Activated T-cell treated with anti-CD3 and anti-CD28 coated beads, Interleukin-2, amount 50 U/mL, for 4 hours (primary cell): ENCODE data around the gene CEP170. TPM values are rescaled to one million over a fixed set of nuclear protein-coding genes. Genes with fewer than 3 reads are reported as not detected.
"Not testable (repeated sequence)": the region's sequence is repeated elsewhere in the genome, so short reads cannot be mapped to it uniquely, and the experiment has no call there.

Experiments used
- ATAC-seq, 2 donors: fragments of 200-7000 bp; cut with Tn5 transposase; one replicate each; pipeline ENCODE4 v1.10.0; 2021
- DNase-seq: peaks from one replicate; pipeline ENCODE4 v3.0.0-alpha.2; 2020
- H3K27me3 Mint-ChIP-seq: one replicate; pipeline ENCODE4 v1.8.0; 2021; ENCODE audit warnings: low read depth, mixed read lengths
- H3K36me3 Mint-ChIP-seq: one replicate; pipeline ENCODE4 v1.8.0; 2022; ENCODE audit warnings: mixed read lengths; ENCODE audit not compliant: insufficient read depth
- H3K4me1 Mint-ChIP-seq: one replicate; pipeline ENCODE4 v1.8.0; 2021; ENCODE audit warnings: low read depth, mixed read lengths
- H3K4me3 Mint-ChIP-seq: one replicate; pipeline ENCODE4 v1.8.0; 2021; ENCODE audit warnings: mild to moderate bottlenecking, moderate library complexity, mixed read lengths
- H3K9me3 Mint-ChIP-seq: one replicate; pipeline ENCODE4 v1.8.0; 2021; ENCODE audit warnings: mixed read lengths
- total RNA-seq, 3 donors: library from RNA; stranded (reverse); gene quantifications; one replicate each; pipeline ENCODE4 v1.2.1, GENCODE V29; 2021

CEP170 gene
- total RNA-seq, 3 donors from 2014 or later = 48.7 to 56.9 (median 54.9) TPM

- Mint-ChIP-seq H3K36me3 (peaks cover 38% of the 10 kb centered on the region), H3K4me3 (no peak overlapping the region), H3K4me1 (peaks cover 13% of the 10 kb centered on the region), H3K27me3 (no peaks in the 10 kb centered on the region), H3K9me3 (peaks cover 36% of the 10 kb centered on the region)
- DNase-seq = no peak
- no peak for ATAC-seq
Measured at GRCh38 chr1:243233908-243234307, 21.2 kb downstream of the CEP170 start.

- DNase-seq (no peak), ATAC-seq (no peak)
- H3K36me3 Mint-ChIP-seq = peaks cover 32% of the 10 kb centered on the region
- H3K27me3 Mint-ChIP-seq = no peaks in the 10 kb centered on the region
- H3K4me1 Mint-ChIP-seq = peaks cover 12% of the 10 kb centered on the region
- peaks cover 36% of the 10 kb centered on the region for H3K9me3 Mint-ChIP-seq
- H3K4me3 Mint-ChIP-seq = no peak overlapping the region
Measured at GRCh38 chr1:243230914-243231313, 24.2 kb downstream of the CEP170 start.

DNA sequence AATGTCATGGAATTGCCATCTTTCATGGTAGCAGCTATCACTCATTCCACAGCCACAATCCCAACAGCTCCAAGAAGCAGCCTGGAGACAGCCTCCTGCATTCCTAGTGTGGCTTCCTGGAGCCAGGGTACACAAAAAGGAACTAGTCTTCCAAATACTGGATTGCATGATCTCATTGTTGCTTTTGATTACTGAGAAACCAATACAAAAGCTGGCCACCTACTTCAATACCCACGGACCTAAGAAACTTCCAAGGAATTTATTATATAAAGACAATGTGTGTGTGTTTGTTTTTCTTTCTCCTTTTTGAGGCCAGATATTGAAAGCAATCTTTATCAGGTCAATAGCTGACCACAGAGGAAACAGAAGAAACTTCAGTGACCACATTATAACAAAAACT is 25.6 kb downstream of the CEP170 start:
- no peak for DNase-seq
- Mint-ChIP-seq H3K27me3 (no peaks in the 10 kb centered on the region), H3K36me3 (peaks cover 28% of the 10 kb centered on the region), H3K4me1 (peaks cover 12% of the 10 kb centered on the region), H3K4me3 (no peak overlapping the region), H3K9me3 (peaks cover 30% of the 10 kb centered on the region)
- ATAC-seq = no peak

DNA sequence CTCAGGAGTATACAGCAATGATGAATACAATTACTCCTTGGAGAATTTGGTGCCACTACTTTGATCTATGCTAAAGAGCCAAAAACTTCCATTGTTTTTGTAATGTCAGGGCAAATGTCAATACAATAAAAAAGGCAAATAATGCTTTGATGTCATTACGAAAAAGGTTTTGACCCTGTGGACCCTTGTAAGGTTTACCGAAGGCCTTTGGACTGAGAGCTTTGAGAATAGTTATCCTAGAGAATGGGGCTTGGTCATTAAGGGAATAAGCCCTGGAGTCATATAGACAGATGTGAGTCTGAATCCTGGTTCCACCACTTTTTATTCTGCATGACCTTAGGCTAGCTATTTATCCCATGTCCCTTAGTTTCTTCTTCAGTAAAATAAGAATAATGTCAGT is 27.5 kb downstream of the CEP170 start:
- Mint-ChIP-seq H3K9me3 (peaks cover 25% of the 10 kb centered on the region), H3K4me3 (no peak overlapping the region), H3K4me1 (peaks cover 12% of the 10 kb centered on the region), H3K36me3 (peaks cover 39% of the 10 kb centered on the region), H3K27me3 (no peaks in the 10 kb centered on the region)
- ATAC-seq (no peak), DNase-seq (no peak)

- Mint-ChIP-seq H3K4me1 (no peaks in the 10 kb centered on the region), H3K36me3 (peaks cover 56% of the 10 kb centered on the region)
- ATAC-seq = no peak
Measured at GRCh38 chr1:243218059-243218458, 37.0 kb downstream of the CEP170 start.

GRCh38 chr1:243217349-243217748 is 37.7 kb downstream of the CEP170 start:
- Mint-ChIP-seq H3K9me3 (peaks cover 3% of the 10 kb centered on the region), H3K27me3 (no peaks in the 10 kb centered on the region), H3K4me3 (no peak overlapping the region), H3K4me1 (no peaks in the 10 kb centered on the region), H3K36me3 (peaks cover 53% of the 10 kb centered on the region)
- no peak for ATAC-seq
- DNase-seq = no peak

More at GRCh38 chr1:243218059-243218458, 37.0 kb downstream of the CEP170 start:
- no peak for DNase-seq
- Mint-ChIP-seq H3K9me3 (peaks cover 3% of the 10 kb centered on the region), H3K27me3 (no peaks in the 10 kb centered on the region), H3K4me3 (no peak overlapping the region)

DNA sequence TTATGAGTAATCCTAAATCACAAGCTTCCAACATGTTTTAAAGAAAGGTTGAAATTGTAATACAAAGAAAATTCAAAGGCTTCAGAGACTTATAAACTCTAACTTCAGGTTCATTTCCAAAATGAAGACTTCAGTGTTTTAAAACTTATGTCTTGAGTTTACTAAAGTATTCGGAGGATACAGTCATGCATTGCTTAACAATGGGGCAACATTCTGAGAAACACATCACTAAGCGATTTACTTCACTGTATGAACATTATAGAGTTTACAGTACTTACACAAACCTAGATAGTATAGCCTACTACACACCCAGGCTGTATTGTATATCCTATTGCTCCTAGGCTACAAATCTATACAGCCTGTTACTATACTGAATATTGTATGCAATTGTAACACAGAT is 38.3 kb downstream of the CEP170 start:
- ATAC-seq = no peak
- Mint-ChIP-seq H3K9me3 (peaks cover 3% of the 10 kb centered on the region), H3K4me3 (no peak overlapping the region), H3K27me3 (no peaks in the 10 kb centered on the region), H3K36me3 (peaks cover 51% of the 10 kb centered on the region), H3K4me1 (no peaks in the 10 kb centered on the region)
- no peak for DNase-seq

GRCh38 chr1:243215276-243215875 is 39.7 kb downstream of the CEP170 start:
- H3K27me3 Mint-ChIP-seq, DNase-seq, H3K4me1 Mint-ChIP-seq, H3K4me3 Mint-ChIP-seq, ATAC-seq, H3K9me3 Mint-ChIP-seq: not testable (repeated sequence)
- H3K36me3 Mint-ChIP-seq = peaks cover 42% of the 10 kb centered on the region

DNA sequence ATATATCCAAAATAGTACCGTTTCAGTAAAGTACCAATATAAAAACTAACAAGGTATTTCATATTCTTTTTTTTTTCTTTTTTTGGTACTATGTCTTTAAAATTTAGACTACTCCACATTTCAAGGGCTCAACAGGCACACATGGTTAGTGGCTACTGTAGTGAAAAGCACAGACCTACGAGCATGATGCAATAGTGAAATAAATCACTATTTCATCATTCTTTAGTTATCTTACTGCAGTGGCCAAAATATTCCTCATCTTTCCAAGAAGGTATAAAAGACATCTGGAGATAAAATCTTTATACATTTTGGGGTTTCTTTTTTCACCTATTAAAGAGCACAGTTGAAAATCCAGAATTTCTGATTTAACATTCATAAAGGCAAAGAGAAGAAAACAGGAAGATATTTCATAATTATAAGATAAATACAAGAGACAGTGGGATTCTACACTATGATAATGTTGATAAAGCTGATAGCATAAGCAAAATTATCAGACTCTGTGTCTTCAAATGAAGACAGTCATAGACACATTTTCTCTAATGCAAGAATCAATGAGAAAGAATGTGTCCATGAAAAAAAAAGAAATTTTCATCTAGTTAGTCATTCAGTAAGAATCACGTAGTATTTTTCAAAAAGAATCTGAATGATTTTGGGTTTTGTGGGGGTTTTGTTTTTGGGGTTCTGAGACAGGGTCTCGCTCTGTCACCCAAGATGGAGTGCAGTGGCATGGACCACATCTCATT is 41.9 kb downstream of the CEP170 start:
- DNase-seq (no peak), ATAC-seq (no peak)
- H3K27me3 Mint-ChIP-seq = no peaks in the 10 kb centered on the region

DNA sequence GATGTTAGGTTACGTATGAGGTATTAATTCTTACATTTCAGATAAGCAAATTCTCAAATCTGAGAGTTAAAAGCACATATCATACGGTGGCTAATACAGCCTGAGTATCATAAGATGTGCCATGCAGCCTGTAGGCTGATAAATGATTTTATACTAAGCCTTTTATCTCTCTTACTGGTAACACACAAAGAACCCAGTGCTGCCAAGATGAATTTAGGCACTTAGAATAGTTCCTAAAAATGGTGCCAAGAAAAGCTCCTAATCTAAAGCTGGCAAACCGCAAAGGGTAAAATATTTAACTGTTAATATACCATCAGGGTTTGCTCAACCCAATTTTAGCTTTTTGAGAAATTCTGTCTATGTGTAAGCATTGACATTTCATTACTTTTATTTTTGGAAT is 43.1 kb downstream of the CEP170 start:
- not testable (repeated sequence) for ATAC-seq, H3K4me1 Mint-ChIP-seq, H3K9me3 Mint-ChIP-seq, H3K4me3 Mint-ChIP-seq, H3K27me3 Mint-ChIP-seq, DNase-seq
- peaks cover 19% of the 10 kb centered on the region for H3K36me3 Mint-ChIP-seq

More for the DNA sequence above, 41.9 kb downstream of the CEP170 start:
- no peak overlapping the region for H3K4me3 Mint-ChIP-seq
- no peaks in the 10 kb centered on the region for H3K4me1 Mint-ChIP-seq
- H3K9me3 Mint-ChIP-seq = peaks cover 3% of the 10 kb centered on the region
- H3K36me3 Mint-ChIP-seq = peaks cover 29% of the 10 kb centered on the region

- H3K4me1 Mint-ChIP-seq, H3K4me3 Mint-ChIP-seq, H3K27me3 Mint-ChIP-seq, H3K9me3 Mint-ChIP-seq, DNase-seq, ATAC-seq: not testable (repeated sequence)
- H3K36me3 Mint-ChIP-seq = peaks cover 17% of the 10 kb centered on the region
Measured at GRCh38 chr1:243205026-243205501, 50.0 kb downstream of the CEP170 start.

DNA sequence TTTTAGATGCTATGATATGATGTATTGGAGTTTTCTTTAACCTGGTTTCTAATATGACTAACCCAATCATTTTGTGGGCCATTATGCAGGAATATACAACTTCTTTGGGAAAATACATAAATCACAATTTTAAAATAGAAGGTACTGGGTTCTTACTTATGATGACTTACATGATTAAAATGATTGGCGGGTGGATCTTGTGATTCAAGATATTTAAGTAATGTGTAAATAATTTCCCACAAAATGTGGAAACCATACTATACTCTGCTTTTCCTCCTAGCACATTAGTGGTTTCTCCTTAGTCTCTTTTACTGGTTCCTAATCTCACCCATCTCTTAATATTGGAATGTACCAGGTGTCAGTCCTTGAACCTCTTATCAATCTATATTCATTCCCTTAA is 50.7 kb downstream of the CEP170 start:
- not testable (repeated sequence) for DNase-seq, H3K27me3 Mint-ChIP-seq, H3K4me3 Mint-ChIP-seq, H3K4me1 Mint-ChIP-seq, ATAC-seq, H3K9me3 Mint-ChIP-seq
- H3K36me3 Mint-ChIP-seq = peaks cover 17% of the 10 kb centered on the region

GRCh38 chr1:243203196-243203595 is 51.9 kb downstream of the CEP170 start:
- H3K4me3 Mint-ChIP-seq, H3K27me3 Mint-ChIP-seq, DNase-seq, ATAC-seq, H3K9me3 Mint-ChIP-seq, H3K4me1 Mint-ChIP-seq: not testable (repeated sequence)
- peaks cover 19% of the 10 kb centered on the region for H3K36me3 Mint-ChIP-seq

- not testable (repeated sequence) for H3K27me3 Mint-ChIP-seq, DNase-seq, H3K4me3 Mint-ChIP-seq, ATAC-seq, H3K4me1 Mint-ChIP-seq, H3K9me3 Mint-ChIP-seq
- H3K36me3 Mint-ChIP-seq = peaks cover 20% of the 10 kb centered on the region
Measured at GRCh38 chr1:243201316-243201715, 53.8 kb downstream of the CEP170 start.

GRCh38 chr1:243197524-243197923 is 57.6 kb downstream of the CEP170 start:
- not testable (repeated sequence) for DNase-seq, H3K4me3 Mint-ChIP-seq, H3K9me3 Mint-ChIP-seq, H3K4me1 Mint-ChIP-seq, H3K27me3 Mint-ChIP-seq, ATAC-seq
- H3K36me3 Mint-ChIP-seq = peaks cover 15% of the 10 kb centered on the region
